Stimulated activated CD4-positive, alpha-beta T cell treated with anti-CD3 and anti-CD28 coated beads, TNF-alpha, amount 100 ng/mL, for 1 hour (primary cell): ENCODE measurements around the gene SEZ6.
A peak's percentile ranks its signal among the peaks of the same experiment; 100 is the strongest.

Experiments used
- DNase-seq, 3 donors: peaks; one replicate each; pipeline ENCODE4 v3.0.0-alpha.2; 2020; ENCODE audit warnings: low read depth in 3 of 3, low spot score in 1 of 3

SEZ6 gene, protein sequence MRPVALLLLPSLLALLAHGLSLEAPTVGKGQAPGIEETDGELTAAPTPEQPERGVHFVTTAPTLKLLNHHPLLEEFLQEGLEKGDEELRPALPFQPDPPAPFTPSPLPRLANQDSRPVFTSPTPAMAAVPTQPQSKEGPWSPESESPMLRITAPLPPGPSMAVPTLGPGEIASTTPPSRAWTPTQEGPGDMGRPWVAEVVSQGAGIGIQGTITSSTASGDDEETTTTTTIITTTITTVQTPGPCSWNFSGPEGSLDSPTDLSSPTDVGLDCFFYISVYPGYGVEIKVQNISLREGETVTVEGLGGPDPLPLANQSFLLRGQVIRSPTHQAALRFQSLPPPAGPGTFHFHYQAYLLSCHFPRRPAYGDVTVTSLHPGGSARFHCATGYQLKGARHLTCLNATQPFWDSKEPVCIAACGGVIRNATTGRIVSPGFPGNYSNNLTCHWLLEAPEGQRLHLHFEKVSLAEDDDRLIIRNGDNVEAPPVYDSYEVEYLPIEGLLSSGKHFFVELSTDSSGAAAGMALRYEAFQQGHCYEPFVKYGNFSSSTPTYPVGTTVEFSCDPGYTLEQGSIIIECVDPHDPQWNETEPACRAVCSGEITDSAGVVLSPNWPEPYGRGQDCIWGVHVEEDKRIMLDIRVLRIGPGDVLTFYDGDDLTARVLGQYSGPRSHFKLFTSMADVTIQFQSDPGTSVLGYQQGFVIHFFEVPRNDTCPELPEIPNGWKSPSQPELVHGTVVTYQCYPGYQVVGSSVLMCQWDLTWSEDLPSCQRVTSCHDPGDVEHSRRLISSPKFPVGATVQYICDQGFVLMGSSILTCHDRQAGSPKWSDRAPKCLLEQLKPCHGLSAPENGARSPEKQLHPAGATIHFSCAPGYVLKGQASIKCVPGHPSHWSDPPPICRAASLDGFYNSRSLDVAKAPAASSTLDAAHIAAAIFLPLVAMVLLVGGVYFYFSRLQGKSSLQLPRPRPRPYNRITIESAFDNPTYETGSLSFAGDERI

DNA sequence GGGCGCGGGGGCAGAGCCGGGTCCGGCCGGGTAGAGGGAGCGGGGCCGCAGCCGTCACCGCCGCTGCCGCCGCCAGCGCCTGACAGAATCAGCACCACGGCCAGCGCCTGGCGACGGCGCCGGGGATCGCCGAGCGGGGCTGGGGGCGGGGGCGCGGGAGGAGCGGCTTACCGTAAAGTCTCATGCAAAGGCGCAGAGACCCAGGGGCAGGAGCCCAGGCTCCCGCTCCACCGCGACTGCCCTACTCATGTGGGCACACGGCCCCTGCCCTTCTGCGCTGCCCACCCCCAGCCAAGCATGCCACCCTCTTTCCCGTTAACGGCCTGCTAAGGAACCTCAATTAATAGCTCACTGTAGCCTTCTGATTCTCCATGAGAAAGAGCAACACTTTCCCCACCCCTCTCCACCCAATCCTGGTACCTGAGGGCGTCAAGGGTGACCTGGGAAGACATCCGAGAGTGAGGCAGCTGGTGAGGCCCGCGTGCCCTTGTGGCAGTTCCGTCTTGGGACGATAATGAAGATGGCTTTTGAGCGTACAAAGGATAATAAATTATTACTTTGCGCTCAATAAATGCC is at the start of gene SEZ6:
SEZ6 (minus strand) TSS at position 98 of the 576 bp plus-strand sequence. CDS start 164 bp downstream, outside the sequence.
- DNase-seq: peak in 2 of 3 donors; percentile 8 to 57

DNA sequence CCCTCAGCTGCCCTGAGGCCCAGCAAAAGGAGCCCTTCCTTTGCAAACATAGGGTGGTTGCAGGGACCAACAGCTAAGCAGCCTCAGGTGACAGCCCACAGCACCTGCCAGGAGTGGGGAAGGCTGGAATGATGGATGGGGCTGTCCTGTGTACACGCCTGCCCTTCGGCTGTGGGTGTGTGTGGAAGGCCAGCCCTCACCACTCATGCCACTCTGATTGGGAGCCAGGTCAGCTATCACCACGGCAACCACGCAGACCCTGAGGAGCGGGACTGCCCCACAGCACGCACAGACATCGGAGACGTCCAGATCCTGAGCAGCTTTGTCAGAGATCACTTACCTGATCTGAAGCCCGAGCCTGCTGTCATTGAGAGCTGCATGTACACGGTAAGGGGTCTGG is 49.0 kb upstream of the SEZ6 start:
- DNase-seq: no peak

DNA sequence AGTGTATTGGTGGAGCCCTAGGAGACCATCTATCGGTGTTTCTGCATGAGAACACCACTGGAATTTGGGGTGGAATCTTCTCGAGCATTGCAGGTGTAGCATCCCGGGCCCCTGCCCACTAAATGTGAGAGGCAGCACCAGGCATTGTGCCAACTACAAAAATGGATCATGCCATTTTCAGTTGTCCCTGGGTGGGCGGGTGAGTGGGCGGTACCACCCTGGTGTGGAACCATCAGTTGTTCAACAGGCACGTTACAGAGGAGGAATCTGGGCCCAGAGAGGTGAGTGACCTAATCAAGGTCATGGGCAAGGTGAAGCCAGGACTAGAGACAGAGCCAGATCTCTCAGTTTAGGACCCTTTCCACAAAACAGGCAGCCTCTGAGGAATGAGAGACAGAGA is 45.9 kb upstream of the SEZ6 start:
- no peak for DNase-seq

DNA sequence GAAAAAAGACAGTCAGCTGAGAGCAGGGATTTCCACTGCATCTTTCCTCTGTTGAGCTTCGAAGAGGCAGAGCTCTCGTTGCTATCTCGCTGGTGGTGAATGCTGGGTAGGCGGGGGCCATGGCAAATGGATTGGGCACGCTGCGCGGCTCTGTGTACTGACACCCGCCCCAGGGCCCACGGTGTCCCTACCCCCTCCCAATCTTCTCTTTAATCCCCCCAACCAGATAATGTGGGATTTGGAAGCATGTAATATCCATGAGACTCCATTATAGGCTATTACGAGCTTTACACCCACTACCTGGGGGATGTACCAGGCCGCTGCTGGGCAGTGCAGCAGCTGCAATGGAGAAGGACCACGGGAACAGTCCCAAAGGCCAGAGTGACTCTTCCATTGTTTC is 45.4 kb upstream of the SEZ6 start:
- no peak for DNase-seq

DNA sequence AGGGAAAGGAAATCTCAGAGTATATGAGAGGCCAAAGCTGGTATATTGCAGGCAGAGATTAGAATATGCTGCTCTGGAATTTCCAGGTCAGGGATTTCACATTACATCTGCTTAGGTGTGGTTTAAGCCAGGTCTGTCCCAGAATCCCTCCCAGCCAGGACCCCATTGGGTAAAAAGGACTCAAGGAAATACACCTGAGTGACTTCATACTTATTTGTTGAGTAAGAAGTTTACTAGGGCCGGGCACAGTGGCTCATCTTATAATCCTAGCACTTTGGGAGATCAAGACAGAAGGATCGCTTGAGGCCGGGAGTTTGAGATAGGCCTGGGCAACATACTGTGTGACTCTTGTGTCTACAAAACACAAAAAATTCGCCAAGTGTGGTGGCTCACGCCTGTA is 44.3 kb upstream of the SEZ6 start:
- DNase-seq: no peak

- no peak for DNase-seq
Observed at GRCh38 chr17:29049541-29050145, 43.8 kb upstream of the SEZ6 start.

GRCh38 chr17:29048440-29049368 is 42.9 kb upstream of the SEZ6 start:
- no peak for DNase-seq

GRCh38 chr17:29046473-29046839 is 40.6 kb upstream of the SEZ6 start:
- DNase-seq: no peak

DNA sequence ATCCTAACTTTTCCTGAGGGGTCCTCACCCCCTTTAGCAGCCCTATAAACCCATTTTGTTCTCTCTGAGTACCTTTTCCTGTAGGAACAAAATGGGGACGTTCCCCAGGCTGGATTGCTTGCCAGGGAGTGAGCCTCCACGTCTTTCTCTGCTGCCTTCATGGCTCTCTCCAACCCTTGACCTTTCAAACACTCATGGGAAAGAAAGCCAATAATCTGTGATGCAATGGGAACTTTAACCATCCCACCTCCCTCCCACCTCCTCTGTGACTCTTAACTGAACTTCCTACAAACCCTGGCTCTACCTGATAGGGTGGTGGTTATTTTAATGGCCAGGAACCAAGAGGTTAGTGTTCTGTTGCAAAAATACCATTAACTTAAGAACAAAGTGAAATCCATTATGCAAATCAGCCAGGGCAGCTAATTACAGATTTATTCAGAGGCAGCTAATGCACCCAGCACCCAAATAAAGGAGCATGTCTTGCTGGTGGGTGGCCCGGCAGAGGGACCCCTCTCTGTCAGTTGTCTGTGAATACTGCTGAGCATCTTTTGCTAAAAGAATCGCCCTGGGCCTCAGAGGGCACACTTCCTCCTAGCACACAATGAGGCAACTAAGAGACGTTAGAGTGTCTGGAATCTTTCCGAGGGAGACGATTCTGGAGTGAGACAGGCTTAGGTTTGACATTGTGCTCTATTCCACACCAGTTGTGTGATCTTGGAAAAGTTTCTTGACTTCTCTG is 40.1 kb upstream of the SEZ6 start:
- no peak for DNase-seq

GRCh38 chr17:29045026-29045425 is 39.2 kb upstream of the SEZ6 start:
- no peak for DNase-seq

DNA sequence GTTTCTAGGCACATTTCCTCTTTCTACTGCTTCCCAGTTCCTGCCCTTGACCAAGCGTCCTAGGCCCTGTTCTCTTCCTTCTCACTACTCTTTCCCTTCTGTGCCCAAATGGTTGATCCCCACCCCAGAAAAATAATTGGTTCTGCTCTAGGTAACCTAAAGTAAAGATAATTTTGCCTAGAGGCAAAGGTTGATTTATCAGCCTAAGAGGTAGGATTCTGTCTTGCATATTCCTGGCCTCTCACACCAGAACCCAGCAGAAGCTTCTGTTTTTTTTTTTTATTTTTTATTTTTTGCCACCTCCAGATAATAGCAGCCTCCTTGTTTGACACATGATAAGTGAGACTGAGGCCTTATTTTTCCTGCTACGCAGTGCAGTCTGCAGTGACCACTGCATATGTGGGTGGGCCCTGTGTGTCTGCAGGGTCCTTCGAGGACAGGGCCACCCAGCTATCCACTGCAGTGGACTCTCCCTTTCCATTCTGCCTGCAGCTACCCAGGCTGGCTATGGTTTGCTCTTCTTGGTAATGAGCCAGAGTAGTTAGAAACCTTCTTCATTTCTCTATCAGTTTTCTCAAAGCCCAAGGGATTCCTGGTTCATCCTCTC is 37.8 kb upstream of the SEZ6 start:
- no peak for DNase-seq

DNA sequence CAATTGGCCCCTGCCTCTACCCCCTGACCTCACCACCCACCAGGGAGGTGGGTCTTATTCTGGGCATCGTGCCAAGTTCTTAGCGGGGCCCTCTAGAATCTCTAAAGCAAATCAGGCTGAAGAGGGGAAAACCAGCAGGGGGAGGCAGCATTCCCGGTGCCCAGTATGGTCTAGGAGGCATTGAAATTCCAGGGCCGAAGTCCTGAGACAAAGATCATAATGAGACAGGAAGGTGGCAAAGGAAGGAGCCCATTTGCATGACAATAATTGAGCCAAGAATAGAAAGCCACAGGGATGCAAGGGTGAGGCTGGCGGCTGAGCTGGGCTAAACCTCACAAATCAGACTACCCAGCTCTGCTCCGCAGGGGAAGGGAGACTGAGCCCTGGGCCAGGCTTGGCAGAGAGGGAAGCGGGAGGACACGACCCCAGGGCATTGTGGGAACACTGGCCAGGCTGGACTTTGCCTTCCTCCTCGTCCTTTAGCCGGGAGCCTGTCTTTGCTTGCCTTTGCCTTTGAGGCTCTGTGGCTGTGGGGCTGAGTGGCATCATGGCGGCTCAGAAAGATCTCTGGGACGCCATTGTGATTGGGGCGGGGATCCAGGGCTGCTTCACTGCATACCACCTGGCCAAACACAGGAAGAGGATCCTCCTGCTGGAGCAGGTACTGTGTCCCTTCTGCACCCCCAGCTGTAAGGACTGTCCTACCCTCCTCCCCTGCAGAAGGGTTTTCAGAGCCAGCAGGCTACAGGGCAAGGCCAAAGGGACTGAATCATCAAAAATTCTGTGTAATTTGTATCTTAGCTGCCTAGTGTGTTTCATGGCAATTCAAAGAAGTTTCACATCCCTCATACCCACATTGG is 37.1 kb upstream of the SEZ6 start, which contains the start of gene PIPOX:
PIPOX (plus strand) TSS at position 463 of the 860 bp plus-strand sequence; CDS start at position 548, 85 bp downstream.
- no peak for DNase-seq

- no peak for DNase-seq
Observed at GRCh38 chr17:29042026-29042678, 36.3 kb upstream of the SEZ6 start.

- no peak for DNase-seq
Observed at GRCh38 chr17:29041571-29041970, 35.7 kb upstream of the SEZ6 start.

GRCh38 chr17:29041091-29041490 is 35.3 kb upstream of the SEZ6 start:
- no peak for DNase-seq

- DNase-seq: no peak
Observed at GRCh38 chr17:29039764-29040598, 34.1 kb upstream of the SEZ6 start.
